GM12878 (cell line): ENCODE data around the gene UBE2Q2.

ENCODE experiments used
- CREM ChIP-seq: IDR thresholded peaks from 2 replicates; pipeline ENCODE4 v1.6.1; 2014; ENCODE audit warnings: antibody characterized with exemption, low read depth
- CTCF ChIP-seq, 3 experiments: IDR thresholded peaks in 2 of 3; conservative IDR thresholded peaks in 1 of 3; 2 replicates each; pipeline ENCODE4 v1.5.1; 2011; ENCODE audit warnings: low read depth in 3 of 3, low read length in 3 of 3, mild to moderate bottlenecking in 3 of 3, control low read depth in 2 of 3, moderate library complexity in 2 of 3, inconsistent platforms in 1 of 3, mixed read lengths in 1 of 3; ENCODE audit not compliant: control insufficient read depth in 2 of 3, insufficient read depth in 1 of 3; ENCODE audit errors: extremely low read depth in 1 of 3
- FOS ChIP-seq: IDR thresholded peaks from 3 replicates; pipeline ENCODE4 v1.6.1; 2011; ENCODE audit warnings: borderline replicate concordance; ENCODE audit not compliant: insufficient read length; ENCODE audit errors: extremely low read depth
- FOXM1 ChIP-seq: IDR thresholded peaks from 2 replicates; pipeline ENCODE4 v1.6.1; 2012; ENCODE audit warnings: low read depth, mild to moderate bottlenecking, inconsistent platforms, low read length, moderate library complexity
- SMARCA5 ChIP-seq: fragments of 450-650 bp; IDR thresholded peaks from 2 replicates; pipeline ENCODE4 v1.6.1; 2017; ENCODE audit warnings: mild to moderate bottlenecking
- SP1 ChIP-seq: IDR thresholded peaks from one replicate; pipeline ENCODE4 v1.6.1; 2011; ENCODE audit warnings: low read depth, low read length
- SUZ12 ChIP-seq: fragments of 200-600 bp; sonication (generic); IDR thresholded peaks from one replicate; pipeline ENCODE4 v1.6.1; 2018; ENCODE audit warnings: antibody characterized with exemption, mild to moderate bottlenecking; ENCODE audit not compliant: unreplicated experiment

GRCh38 chr15:75843678-75844581, 683 bp downstream of the UBE2Q2 start:
- no peak for TF ChIP-seq CREM
- no peak for TF ChIP-seq FOXM1
- no peak for TF ChIP-seq CTCF (IDR thresholded peaks at IDR 0.05 in 2 of 3, conservative IDR thresholded peaks at IDR 0.05 in 1 of 3; ENCODE audit: control insufficient read depth in 2 of 3, extremely low read depth in 1 of 3, insufficient read depth in 1 of 3, low read depth in 3 of 3, low read length in 3 of 3)
- peak; percentile 5; the same call in 1 of the 2 replicates for TF ChIP-seq SMARCA5
- no peak for TF ChIP-seq SUZ12
- no peak for TF ChIP-seq SP1
- TF ChIP-seq FOS = no peak
